Cardiac muscle cell (in vitro differentiated cells and primary cell): ENCODE data around the gene COMMD3. TPM values are rescaled to one million over a fixed set of nuclear protein-coding genes. Genes with fewer than 3 reads are reported as not detected.

Source experiments
- DNase-seq, 2 donors: peaks; one replicate each; pipeline versions ENCODE4 v3.0.0 to v3.0.0-alpha.2; 2010 to 2017; ENCODE audit warnings: low read depth in 1 of 2, low spot score in 1 of 2
- H3K27ac ChIP-seq: fragments of 200-600 bp; sonication (generic); 2 replicates; pipeline ENCODE4 v1.5.1; 2016
- H3K27me3 ChIP-seq: fragments of 200-600 bp; sonication (generic); 2 replicates; pipeline ENCODE4 v1.6.0; 2016; ENCODE audit warnings: control low read depth
- H3K36me3 ChIP-seq: fragments of 200-600 bp; sonication (generic); 2 replicates; pipeline ENCODE4 v1.5.1; 2016; ENCODE audit warnings: control low read depth
- H3K4me1 ChIP-seq: fragments of 200-600 bp; sonication (generic); 2 replicates; pipeline ENCODE4 v1.8.1; 2017; ENCODE audit warnings: low read depth, mild to moderate bottlenecking, mixed run types
- H3K4me3 ChIP-seq: fragments of 200-600 bp; sonication (generic); 2 replicates; pipeline ENCODE4 v1.5.1; 2016; ENCODE audit warnings: mild to moderate bottlenecking
- H3K9me3 ChIP-seq: fragments of 200-600 bp; sonication (generic); 2 replicates; pipeline ENCODE4 v1.5.1; 2017; ENCODE audit warnings: low read depth, mild to moderate bottlenecking, control low read depth
- polyA plus RNA-seq: library from polyadenylated mRNA; unstranded; fragments of >200 nt; fragmentation: Nextera tagmentation; extraction: Ambion mirVana; gene quantifications from 2 replicates; pipeline ENCODE4 v1.2.1, GENCODE V29; 2016
- total RNA-seq: library from RNA; depleted of rRNA; stranded (reverse); fragments of >200 nt; gene quantifications from 2 replicates; pipeline ENCODE4 v1.2.3, GENCODE V29; 2016
- TF ChIP-seq, protein P1 (sequence below): IDR thresholded peaks from 2 replicates; pipeline ENCODE4 v1.5.1; 2012; ENCODE audit warnings: low read depth, mild to moderate bottlenecking, low read length

Gene COMMD3
- total and polyA plus RNA-seq, 2 experiments from 2014 or later, result 54.3 to 132 TPM

DNA sequence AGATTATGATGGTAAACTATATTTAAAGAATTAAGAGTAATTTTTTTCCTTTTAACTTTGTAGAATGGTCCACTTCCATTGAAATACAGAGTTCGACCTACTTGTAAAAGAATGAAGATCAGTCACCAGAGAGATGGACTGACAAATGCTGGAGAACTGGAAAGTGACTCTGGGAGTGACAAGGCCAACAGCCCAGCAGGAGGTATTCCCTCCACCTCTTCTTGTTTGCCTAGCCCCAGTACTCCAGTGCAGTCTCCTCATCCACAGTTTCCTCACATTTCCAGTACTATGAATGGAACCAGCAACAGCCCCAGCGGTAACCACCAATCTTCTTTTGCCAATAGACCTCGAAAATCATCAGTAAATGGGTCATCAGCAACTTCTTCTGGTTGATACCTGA, 13.0 kb downstream of the COMMD3 start:
- DNase-seq, result no peak
- Histone ChIP-seq H3K4me3 (no peak overlapping the region), H3K4me1 (peaks cover 10% of the 10 kb centered on the region), H3K9me3 (no peaks in the 10 kb centered on the region), H3K27ac (no peak overlapping the region), H3K27me3 (peaks cover 69% of the 10 kb centered on the region), H3K36me3 (peaks cover 23% of the 10 kb centered on the region)
- TF ChIP-seq, protein P1, sequence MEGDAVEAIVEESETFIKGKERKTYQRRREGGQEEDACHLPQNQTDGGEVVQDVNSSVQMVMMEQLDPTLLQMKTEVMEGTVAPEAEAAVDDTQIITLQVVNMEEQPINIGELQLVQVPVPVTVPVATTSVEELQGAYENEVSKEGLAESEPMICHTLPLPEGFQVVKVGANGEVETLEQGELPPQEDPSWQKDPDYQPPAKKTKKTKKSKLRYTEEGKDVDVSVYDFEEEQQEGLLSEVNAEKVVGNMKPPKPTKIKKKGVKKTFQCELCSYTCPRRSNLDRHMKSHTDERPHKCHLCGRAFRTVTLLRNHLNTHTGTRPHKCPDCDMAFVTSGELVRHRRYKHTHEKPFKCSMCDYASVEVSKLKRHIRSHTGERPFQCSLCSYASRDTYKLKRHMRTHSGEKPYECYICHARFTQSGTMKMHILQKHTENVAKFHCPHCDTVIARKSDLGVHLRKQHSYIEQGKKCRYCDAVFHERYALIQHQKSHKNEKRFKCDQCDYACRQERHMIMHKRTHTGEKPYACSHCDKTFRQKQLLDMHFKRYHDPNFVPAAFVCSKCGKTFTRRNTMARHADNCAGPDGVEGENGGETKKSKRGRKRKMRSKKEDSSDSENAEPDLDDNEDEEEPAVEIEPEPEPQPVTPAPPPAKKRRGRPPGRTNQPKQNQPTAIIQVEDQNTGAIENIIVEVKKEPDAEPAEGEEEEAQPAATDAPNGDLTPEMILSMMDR, result no peak

DNA sequence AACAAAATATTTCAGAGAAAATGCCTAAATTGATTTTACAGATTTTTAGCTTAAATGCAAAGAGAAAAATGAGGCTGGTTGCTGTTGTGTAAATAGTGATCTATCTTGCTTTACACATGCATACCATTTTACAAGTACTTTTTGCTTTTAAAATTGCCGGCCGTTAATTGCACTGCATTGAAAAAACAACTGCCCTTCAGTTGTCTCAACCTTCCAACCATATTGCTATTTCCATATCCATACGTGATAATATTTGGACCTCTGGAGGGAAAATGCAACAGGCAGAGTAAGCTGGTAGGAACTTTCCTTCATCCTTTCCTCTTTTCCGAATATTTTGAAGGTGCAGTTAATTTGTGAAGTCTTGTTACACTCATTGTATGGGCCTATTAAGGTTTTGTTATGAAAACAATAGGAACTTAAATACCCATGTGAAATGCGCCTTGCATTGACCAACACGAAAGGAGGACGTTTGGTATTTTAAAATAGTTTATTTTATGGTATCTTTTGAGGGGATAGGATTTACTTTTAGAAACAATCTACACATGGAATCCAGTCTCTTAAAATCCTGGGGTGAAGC, 16.0 kb downstream of the COMMD3 start:
- TF ChIP-seq, protein P1, result no peak
- H3K9me3 ChIP-seq, result no peaks in the 10 kb centered on the region
- no peak for DNase-seq
- H3K27me3 ChIP-seq, result peaks cover 79% of the 10 kb centered on the region
- H3K27ac ChIP-seq, result no peak overlapping the region
- no peak overlapping the region for H3K4me3 ChIP-seq
- peaks cover 7% of the 10 kb centered on the region for H3K4me1 ChIP-seq
- H3K36me3 ChIP-seq, result peaks cover 23% of the 10 kb centered on the region

GRCh38 chr10:22333167-22333974, 17.2 kb downstream of the COMMD3 start:
- Histone ChIP-seq H3K4me3 (no peak overlapping the region), H3K9me3 (no peaks in the 10 kb centered on the region), H3K4me1 (peaks cover 7% of the 10 kb centered on the region), H3K27me3 (peaks cover 91% of the 10 kb centered on the region), H3K36me3 (peaks cover 14% of the 10 kb centered on the region), H3K27ac (no peak overlapping the region)
- DNase-seq, result no peak
- TF ChIP-seq, protein P1, result no peak

- H3K9me3 ChIP-seq, result no peaks in the 10 kb centered on the region
- H3K27ac ChIP-seq, result no peak overlapping the region
- peaks cover 97% of the 10 kb centered on the region for H3K27me3 ChIP-seq
- peaks cover 10% of the 10 kb centered on the region for H3K36me3 ChIP-seq
- TF ChIP-seq, protein P1, result no peak
- peaks cover 7% of the 10 kb centered on the region for H3K4me1 ChIP-seq
- peak overlapping the region; percentile 20 for H3K4me3 ChIP-seq
- DNase-seq, result no peak
Measured at GRCh38 chr10:22333975-22334282, 17.7 kb downstream of the COMMD3 start.

DNA sequence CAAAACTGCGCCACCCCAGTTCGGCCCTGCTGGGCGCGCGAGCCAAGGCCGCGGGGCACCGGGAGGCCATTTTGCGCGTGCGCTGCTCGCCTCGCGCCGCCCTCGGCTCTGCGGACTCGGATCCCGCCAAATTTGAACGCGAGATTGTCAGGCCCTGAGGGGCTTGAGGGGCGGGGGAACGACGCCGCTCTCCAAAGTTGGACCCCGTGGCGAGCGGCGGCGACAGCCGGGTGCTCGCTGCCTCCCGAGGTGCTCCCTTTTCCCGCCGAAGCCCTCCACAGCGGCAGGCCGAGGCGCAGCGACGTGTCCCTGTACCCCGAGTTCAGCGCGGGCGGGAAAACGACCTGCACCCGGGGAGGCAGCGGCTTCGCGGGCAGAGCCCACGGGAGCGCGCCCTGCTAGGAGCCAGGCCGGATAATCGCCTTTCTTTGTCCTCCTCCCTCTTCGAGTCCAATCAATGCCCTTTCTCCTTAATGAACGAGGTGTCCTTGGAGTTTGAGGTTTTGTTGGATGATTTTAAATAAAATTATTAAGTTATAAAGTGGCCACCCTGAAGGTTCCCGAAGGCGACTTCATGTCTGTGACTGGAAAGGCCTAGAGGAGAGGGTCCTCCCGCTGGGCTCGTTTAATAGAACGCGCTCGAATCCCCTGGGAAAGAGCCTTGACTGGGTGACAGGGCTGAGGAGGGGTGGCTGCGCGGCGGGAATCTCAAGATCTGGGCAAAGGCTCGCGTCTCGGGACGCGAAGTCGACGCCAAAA, 18.4 kb downstream of the COMMD3 start:
- peak; percentile 43 to 51 for DNase-seq
- peaks cover 99% of the 10 kb centered on the region for H3K27me3 ChIP-seq
- peak overlapping the region; percentile 20 for H3K4me3 ChIP-seq
- no peaks in the 10 kb centered on the region for H3K9me3 ChIP-seq
- no peak overlapping the region for H3K27ac ChIP-seq
- TF ChIP-seq, protein P1, result no peak
- H3K36me3 ChIP-seq, result peaks cover 5% of the 10 kb centered on the region
- peaks cover 7% of the 10 kb centered on the region for H3K4me1 ChIP-seq
